HG02623 (cell line): Measurements from ENCODE around the gene LHFPL2.
"Not testable (repeated sequence)": the region's sequence is repeated elsewhere in the genome, so short reads cannot be mapped to it uniquely, and the experiment has no call there.

ENCODE experiments used
- ATAC-seq: cut with Tn5 transposase; IDR thresholded peaks from one replicate; pipeline ENCODE4 v1.9.1; 2021; ENCODE audit warnings: moderate library complexity; ENCODE audit not compliant: unreplicated experiment

Gene LHFPL2

GRCh38 chr5:78487846-78488245 is 160.7 kb downstream of the LHFPL2 start:
- no peak for ATAC-seq

- ATAC-seq, result no peak
Observed at GRCh38 chr5:78486218-78486617, 162.4 kb downstream of the LHFPL2 start.

- peak; percentile 78 for ATAC-seq
Observed at GRCh38 chr5:78483809-78484521, 164.6 kb downstream of the LHFPL2 start.

GRCh38 chr5:78482948-78483347 is 165.6 kb downstream of the LHFPL2 start:
- no peak for ATAC-seq

GRCh38 chr5:78476795-78477194 is 171.8 kb downstream of the LHFPL2 start:
- no peak for ATAC-seq

GRCh38 chr5:78475370-78475769 is 173.2 kb downstream of the LHFPL2 start:
- no peak for ATAC-seq

- ATAC-seq, result no peak
Observed at GRCh38 chr5:78473751-78474150, 174.8 kb downstream of the LHFPL2 start.

GRCh38 chr5:78472469-78473106 is 176.0 kb downstream of the LHFPL2 start:
- ATAC-seq, result no peak

GRCh38 chr5:78471896-78472295 is 176.7 kb downstream of the LHFPL2 start:
- no peak for ATAC-seq

GRCh38 chr5:78467752-78468357 is 180.7 kb downstream of the LHFPL2 start:
- no peak for ATAC-seq

GRCh38 chr5:78467140-78467539 is 181.4 kb downstream of the LHFPL2 start:
- no peak for ATAC-seq

- ATAC-seq, result no peak
Observed at GRCh38 chr5:78458843-78459242, 189.7 kb downstream of the LHFPL2 start.

- not testable (repeated sequence) for ATAC-seq
Observed at GRCh38 chr5:78457507-78457906, 191.1 kb downstream of the LHFPL2 start.

- no peak for ATAC-seq
Observed at GRCh38 chr5:78449103-78449502, 199.5 kb downstream of the LHFPL2 start.

GRCh38 chr5:78447775-78448424 is 200.7 kb downstream of the LHFPL2 start:
- no peak for ATAC-seq
